ENCODE data around the gene NIPAL1. TPM values are rescaled to one million over a fixed set of nuclear protein-coding genes. Genes with fewer than 3 reads are reported as not detected.

NIPAL1 gene
- polyA plus RNA-seq, 1 donor: 4.5 TPM

DNA sequence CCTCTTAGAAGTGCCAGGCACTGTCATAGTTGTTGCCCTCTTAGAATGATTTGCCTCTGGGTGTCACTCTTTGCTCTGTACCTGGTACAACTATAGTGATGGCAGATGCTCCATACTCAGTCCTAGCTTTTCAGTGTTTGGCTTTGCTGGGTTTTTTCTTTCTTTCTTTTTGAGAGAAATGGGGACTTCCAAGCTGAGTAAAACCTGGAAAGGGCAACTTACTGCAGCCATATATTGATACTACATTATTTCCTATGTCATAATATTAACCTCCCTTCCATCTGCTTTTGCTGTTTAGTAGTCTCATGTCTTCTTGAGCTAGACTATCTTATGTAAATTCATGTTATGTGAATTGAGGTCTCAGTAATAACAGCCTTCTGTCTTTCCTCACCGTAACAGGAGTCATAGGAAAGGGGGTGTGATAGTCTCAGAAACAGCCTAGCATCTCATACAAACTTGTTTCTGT lies 49.0 kb downstream of the NIPAL1 start:
- no peak for DNase-seq (ENCODE audit: low read depth)

DNA sequence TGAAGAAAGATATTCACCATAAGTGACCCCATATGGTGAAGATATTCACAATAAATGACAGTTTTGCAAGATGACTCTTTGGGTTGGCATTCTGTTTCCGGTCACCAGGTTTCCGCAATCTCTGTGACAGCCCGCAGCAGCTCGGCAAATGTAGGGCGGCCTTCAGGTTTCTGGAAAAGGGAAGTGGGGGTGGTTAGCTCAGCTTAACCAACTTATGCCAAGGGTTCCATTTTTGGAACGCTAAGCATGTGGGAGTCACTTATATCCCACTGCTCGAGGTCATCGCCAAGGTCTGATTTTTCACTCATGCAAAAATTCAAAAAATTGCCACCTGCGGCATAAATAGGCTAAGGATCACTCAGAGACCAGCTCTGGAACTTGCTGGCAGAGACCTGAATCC lies 51.0 kb downstream of the NIPAL1 start:
- no peak for DNase-seq (ENCODE audit: low read depth)

DNA sequence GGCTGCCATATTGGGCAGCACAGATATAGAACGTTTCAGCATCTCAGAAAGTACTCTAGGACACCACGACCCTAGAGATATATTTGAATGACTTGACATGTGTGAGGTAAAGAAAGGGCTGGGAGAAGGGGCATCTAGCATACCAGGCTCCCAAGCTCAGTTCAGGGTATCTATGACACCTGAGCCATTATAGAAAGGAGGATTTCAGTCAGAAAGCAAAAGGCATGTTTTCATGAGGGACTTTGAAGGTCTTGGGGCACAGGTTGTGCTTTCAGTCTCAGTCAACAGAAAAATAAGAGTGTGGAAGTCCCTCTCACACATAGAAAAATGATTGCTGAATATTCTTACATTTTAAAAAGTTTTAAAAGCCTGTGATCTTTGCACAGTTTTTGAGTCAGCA lies 51.6 kb downstream of the NIPAL1 start:
- no peak for DNase-seq (ENCODE audit: low read depth)

DNA sequence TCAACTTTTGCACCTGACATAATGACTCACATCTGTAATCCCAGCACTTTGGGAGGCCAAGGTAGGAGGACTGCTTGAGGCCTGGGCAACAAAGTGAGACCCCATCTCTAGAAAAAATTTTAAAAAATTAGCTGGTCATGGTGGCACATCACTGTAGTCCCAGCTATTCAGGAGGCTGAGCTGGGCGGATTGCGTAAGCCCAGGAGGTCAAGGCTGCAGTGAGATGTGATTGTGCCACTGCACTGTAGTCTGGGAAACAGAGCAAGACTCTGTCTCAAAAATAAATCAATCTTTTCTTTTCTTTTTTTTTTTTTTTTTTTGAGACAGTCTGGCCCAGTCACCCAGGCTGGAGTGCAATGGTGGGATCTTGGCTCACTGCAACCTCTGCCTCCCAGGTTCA lies 52.5 kb downstream of the NIPAL1 start:
- no peak for DNase-seq (ENCODE audit: low read depth)

DNA sequence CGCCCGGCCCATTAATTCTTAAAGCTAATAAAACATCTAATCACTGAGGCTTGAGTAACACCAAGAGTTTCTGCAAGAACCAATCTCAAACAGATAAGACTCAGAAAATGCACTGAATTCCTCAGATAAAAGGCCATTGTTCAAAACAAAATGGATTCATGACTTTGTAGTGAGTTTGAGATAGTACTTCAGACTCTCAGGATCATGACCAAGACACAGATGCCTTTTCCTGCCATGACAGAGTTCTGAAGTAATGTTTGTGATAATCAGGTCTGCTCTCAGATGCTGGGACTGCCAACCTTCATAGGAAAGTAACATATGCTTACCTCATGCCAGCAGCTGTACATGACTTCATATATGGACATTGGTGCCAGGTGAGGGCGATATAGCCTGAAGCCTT lies 54.6 kb downstream of the NIPAL1 start:
- no peak for DNase-seq (ENCODE audit: low read depth)

DNA sequence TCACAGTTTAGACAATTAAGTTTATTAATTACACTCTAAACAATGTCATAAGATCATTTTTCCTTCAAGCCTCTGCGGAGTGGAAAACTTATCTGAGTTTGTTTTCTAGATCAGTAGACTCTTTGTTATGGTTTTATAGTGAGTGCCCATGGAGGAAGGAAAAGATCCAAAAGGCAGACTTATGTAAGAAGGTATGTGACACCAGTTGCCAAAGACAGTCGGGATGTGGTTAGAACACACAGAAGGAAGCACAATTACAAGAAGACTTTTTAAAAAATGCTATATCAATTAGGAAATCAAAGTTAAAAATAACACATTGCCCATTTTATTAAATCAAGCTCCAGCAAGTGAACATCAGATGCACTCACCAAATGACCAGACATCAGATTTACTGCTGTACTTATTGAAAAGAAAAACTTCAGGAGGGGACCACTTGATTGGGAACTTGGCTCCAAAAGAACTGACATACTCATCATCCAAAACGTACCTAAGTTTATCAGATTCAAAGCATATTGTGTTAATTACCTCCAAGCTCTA lies 57.1 kb downstream of the NIPAL1 start:
- no peak for DNase-seq (ENCODE audit: low read depth)

DNA sequence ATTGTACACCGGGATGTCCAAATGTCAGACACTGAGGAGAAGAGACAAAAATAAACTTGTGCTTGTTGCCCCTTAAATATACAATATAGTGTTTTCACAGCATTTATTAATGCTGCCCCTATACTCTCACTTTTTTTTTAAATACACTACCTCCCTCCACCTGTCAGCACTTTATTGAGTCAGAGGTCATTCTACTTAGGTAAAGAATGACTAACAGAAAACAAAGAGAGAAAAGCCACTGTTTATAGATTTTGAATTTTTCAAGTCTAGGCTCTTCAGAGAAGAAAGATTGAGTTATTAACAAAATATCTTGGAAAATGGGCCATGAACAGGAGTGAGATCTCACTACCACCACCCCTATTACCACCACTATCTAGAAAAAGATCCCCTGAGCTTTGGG lies 58.1 kb downstream of the NIPAL1 start:
- DNase-seq (ENCODE audit: low read depth): no peak

DNA sequence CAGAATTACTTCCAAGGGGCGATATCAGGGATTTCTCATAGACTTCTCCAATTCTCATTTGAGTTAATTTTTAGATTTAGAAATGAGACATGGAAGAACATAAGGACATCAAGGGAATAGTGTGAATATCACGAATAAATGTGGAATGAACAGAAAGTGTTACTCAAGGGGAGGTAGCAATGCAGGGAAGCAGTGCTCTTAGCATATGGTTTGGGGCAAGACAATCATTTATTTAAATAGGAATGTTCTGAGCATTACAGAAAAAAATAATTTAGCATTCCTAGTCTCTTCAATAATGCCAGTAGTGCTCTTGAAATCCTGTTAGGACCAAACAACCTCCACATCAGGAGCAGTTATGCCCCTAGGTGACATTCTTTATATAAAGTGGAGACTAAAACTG lies 61.9 kb downstream of the NIPAL1 start:
- DNase-seq (ENCODE audit: low read depth): no peak

DNA sequence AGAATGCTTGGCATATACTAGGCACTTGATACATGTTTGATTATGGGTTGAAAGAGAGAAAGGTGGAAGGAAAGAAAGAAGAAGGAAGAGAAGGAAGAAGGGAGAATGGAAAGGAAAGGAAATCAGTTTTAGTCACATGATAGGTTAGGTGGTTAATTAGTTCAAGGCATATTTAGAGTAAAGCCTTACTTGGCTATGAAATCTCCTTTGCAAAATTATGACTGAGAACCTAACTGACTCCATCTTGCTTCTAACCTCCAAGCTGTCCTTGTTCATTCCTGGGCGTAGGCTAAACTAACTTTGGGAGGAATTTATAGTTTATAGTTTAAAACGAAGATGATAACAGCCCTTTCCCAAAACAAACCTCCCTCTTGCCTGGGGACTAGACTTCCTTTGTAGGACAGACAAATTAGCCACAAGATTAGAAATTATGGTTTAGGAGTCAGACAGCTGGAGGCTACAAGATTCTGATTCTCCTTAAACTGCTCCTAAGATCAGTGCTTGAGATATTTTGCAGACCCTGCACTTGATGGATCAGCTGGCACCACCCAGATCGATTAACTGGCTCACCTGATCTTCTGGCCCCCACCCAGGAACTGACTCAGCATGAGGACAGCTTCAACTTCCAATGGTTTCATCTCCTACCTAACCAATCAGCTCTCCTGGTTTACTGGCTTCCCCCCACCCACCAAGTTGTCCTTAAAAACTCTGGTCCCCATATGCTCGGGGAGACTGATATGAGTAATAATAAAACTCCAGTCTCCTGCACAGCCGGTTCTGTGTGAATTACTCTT lies 62.5 kb downstream of the NIPAL1 start:
- no peak for DNase-seq (ENCODE audit: low read depth)

DNA sequence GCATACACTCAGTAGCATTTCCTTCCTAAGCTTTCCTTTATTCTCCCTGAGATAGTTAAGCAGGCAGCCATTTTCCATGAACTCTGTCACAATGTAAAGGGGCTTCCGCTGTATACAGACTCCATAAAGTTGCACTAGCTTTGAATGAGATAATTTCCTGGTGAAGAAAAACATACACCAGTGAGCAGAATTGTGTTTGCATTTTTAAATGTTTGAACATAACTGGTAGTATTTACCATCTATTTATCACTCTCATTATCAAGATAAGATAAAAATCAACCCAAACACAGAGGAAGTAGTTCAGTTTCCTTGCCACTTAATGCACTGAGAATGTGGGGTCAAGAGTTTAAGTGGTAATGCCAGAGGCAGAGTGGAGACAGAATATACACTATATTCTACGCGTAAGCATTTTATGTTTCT lies 63.4 kb downstream of the NIPAL1 start:
- no peak for DNase-seq (ENCODE audit: low read depth)

DNA sequence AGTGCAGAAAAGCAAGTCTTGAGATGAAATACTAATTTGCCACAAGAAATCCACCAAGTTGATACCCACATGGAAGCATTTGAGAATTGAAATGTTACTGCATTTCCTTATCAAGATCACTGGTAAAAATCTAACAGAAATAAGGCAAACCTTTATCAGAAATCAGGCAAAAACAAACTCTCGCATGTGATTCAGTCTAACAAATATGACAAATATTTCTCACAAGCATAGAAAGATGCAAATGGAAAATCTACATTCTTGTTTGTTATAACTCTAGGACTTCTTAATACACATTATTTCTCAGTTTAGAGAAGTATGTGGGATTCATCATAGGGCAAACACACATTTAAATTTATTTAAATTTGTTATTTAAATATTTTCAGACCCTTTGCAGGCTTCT lies 64.6 kb downstream of the NIPAL1 start:
- DNase-seq (ENCODE audit: low read depth): no peak

DNA sequence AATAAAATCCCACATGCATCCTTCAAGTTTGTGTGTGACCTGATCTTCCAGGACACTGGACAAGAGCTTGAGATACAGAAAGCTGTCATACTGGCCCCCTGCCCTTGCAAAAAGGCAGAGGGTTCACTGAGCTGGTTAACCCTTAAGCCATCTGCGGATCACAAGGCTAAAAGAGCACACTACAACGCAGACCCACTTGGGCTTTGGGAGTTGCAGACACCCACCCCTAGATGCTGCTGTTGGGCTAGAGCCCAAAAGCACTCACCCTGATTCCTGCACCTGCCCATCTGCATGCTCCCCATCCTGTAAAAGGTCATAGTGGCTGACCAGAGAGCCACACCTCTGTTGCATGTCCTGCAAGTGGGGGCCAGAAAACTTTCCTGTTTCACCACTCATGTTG lies 66.4 kb downstream of the NIPAL1 start:
- no peak for DNase-seq (ENCODE audit: low read depth)

DNA sequence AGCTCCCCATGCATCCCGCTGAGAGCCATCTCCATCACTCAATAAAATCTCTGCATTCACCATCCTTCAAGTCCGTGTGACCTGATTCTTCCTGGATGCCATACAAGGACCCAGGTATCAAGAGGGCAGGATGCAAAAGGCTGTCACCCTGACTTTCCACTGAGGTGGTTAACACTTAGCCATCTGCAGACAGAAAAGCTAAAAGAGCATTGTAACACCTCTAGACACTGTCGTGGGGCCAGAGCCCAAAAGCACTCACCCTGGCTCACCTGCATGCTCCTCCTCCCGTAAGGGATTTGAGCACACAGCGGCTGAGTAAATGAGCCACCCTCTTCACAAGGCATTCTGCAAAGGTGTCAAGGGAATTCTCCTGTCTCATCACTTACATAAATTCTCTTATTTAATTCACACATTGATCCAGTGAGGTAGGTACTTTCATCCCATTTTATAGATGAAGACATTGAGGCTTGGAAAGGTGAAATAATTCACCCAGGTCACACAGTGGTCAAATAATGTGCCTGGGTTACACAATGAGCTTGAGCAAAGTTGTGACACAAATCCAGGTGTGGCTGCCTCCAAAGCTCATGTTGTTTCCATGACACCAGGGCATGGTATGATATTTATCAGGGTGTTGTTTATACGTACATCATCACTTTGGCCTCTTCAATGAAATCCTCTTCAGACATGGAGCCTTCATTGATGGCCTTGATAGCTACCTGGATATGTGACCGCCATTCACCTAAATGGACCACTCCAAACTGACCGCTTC lies 69.4 kb downstream of the NIPAL1 start:
- no peak for DNase-seq (ENCODE audit: low read depth)

Other genes with a start within 250 kb of the NIPAL1 start
- gene CORIN, start 178.7 kb upstream of the NIPAL1 start, polyA plus RNA-seq (ENCODE audit: insufficient read length): 1.4 TPM
- 8.4 TPM for gene NFXL1, start 102.2 kb upstream of the NIPAL1 start, polyA plus RNA-seq (ENCODE audit: insufficient read length)
- 0.94 TPM for gene CNGA1, start 91 bp upstream of the NIPAL1 start, polyA plus RNA-seq (ENCODE audit: insufficient read length)
- 0.48 TPM for gene TXK, start 117.5 kb downstream of the NIPAL1 start, polyA plus RNA-seq (ENCODE audit: insufficient read length)

All from forelimb muscle (tissue), 1 donor.